ENCODE measurements around the gene ZBTB17.
A peak's percentile ranks its signal among the peaks of the same experiment; 100 is the strongest.

ZBTB17 gene

GRCh38 chr1:15973772-15974171, 2.1 kb downstream of the ZBTB17 start:
- no peak for TF ChIP-seq POLR2A (IDR thresholded peaks at IDR 0.05; ENCODE audit: low read depth, low read length)
- TF ChIP-seq SPI1 (IDR thresholded peaks at IDR 0.05; ENCODE audit: low read depth, low read length) = no peak
- no peak for TF ChIP-seq POU2F2 (IDR thresholded peaks at IDR 0.05; ENCODE audit: low read depth, low read length)
- no peak for TF ChIP-seq PAX5 (IDR thresholded peaks at IDR 0.05; ENCODE audit: insufficient read depth, low read length, severe bottlenecking)
- TF ChIP-seq POLR2AphosphoS5 (IDR thresholded peaks at IDR 0.05; ENCODE audit: low read depth, low read length) = no peak
- no peak for TF ChIP-seq TAF1 (IDR thresholded peaks at IDR 0.05; ENCODE audit: low read depth, low read length)
- no peak for DNase-seq (ENCODE audit: insufficient read length, low spot score)

GRCh38 chr1:15972409-15972808, 3.5 kb downstream of the ZBTB17 start:
- no peak for FAIRE-seq
- DNase-seq (ENCODE audit: insufficient read length, low spot score) = no peak
- TF ChIP-seq TAF1 (IDR thresholded peaks at IDR 0.05; ENCODE audit: low read depth, low read length) (no peak), SPI1 (IDR thresholded peaks at IDR 0.05; ENCODE audit: low read depth, low read length) (no peak), POLR2A (IDR thresholded peaks at IDR 0.05; ENCODE audit: low read depth, low read length) (no peak), POLR2AphosphoS5 (IDR thresholded peaks at IDR 0.05; ENCODE audit: low read depth, low read length) (no peak), POU2F2 (IDR thresholded peaks at IDR 0.05; ENCODE audit: low read depth, low read length) (no peak)

More at GRCh38 chr1:15973772-15974171, 2.1 kb downstream of the ZBTB17 start:
- no peak for FAIRE-seq

DNA sequence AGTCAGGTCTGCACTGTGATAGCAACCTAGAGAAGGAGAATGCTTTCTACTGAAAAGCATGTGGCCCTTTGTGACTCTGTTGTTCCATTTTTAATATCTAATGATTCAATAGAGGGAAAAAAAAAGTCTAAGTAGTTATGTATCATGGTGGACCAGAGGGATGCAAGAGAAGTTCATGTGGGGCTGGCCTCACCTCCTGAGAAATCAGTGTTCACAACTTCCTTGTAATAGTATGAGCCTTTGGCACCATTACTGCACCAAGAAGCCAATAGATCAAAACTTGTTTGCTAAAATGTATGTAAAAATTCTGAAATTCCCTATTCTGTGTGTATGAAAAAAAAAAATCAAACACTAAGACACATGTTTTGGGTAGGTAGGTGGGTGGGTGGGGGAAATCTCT, 5.0 kb downstream of the ZBTB17 start:
- DNase-seq (ENCODE audit: insufficient read length, low spot score) = no peak
- FAIRE-seq = no peak
- TF ChIP-seq POU2F2 (IDR thresholded peaks at IDR 0.05; ENCODE audit: low read depth, low read length) (no peak), SPI1 (IDR thresholded peaks at IDR 0.05; ENCODE audit: low read depth, low read length) (no peak), POLR2AphosphoS5 (IDR thresholded peaks at IDR 0.05; ENCODE audit: low read depth, low read length) (no peak), PAX5 (IDR thresholded peaks at IDR 0.05; ENCODE audit: insufficient read depth, low read length, severe bottlenecking) (no peak), POLR2A (IDR thresholded peaks at IDR 0.05; ENCODE audit: low read depth, low read length) (no peak), TAF1 (IDR thresholded peaks at IDR 0.05; ENCODE audit: low read depth, low read length) (no peak)

DNA sequence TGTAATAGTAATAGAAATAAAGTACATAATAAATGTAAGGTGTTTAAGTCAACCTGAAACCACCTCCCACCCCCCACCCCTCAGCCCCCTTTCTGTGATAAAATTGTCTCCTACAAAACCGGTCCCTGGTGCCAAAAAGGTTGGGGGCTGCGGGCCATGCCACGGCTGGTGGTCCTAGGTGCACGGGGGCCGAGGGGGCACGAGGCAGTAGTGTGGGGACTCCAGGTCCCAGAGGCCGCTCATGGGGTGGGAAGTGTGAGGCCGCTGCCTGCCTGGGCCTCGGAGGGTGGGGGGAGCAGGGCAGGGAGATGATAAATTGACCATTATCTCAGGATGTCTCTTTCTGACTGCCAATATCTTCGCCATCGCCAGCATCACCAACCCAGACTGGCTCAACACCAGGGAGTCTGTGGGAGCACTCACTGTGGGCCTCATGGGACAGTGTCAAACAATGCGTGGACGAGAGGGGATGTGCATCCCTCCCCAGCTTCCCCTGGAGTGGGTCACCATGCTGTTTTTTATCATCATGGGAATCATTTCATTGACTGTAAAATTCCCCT, 6.5 kb downstream of the ZBTB17 start:
- FAIRE-seq = no peak
- no peak for DNase-seq (ENCODE audit: insufficient read length, low spot score)
- TF ChIP-seq POLR2AphosphoS5 (IDR thresholded peaks at IDR 0.05; ENCODE audit: low read depth, low read length) (no peak), POLR2A (IDR thresholded peaks at IDR 0.05; ENCODE audit: low read depth, low read length) (no peak), POU2F2 (IDR thresholded peaks at IDR 0.05; ENCODE audit: low read depth, low read length) (no peak), SPI1 (IDR thresholded peaks at IDR 0.05; ENCODE audit: low read depth, low read length) (no peak), PAX5 (IDR thresholded peaks at IDR 0.05; ENCODE audit: insufficient read depth, low read length, severe bottlenecking) (no peak), TAF1 (IDR thresholded peaks at IDR 0.05; ENCODE audit: low read depth, low read length) (no peak)

GRCh38 chr1:15968172-15968571, 7.7 kb downstream of the ZBTB17 start:
- TF ChIP-seq POU2F2 (IDR thresholded peaks at IDR 0.05; ENCODE audit: low read depth, low read length) = no peak
- no peak for TF ChIP-seq PAX5 (IDR thresholded peaks at IDR 0.05; ENCODE audit: insufficient read depth, low read length, severe bottlenecking)
- no peak for TF ChIP-seq SPI1 (IDR thresholded peaks at IDR 0.05; ENCODE audit: low read depth, low read length)
- FAIRE-seq (no peak), DNase-seq (ENCODE audit: insufficient read length, low spot score) (no peak)

DNA sequence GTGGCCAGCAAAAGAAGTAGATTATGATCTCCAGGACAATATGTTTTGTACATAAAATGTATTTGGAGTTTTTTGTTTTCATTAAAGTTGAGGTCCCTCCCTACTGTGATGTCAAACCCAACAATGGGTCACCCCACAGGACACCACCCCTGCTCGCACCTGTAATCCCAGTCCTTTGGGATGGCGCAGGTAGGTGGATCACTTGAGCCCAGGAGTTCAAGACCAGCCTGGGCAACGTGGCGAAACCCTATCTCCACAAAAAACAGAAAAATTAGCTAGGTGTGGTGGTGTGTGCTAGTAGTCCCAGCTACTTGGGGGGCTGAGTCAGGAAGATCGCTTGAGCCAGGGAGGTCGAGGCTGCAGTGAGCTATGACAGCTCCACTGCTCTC, 9.0 kb downstream of the ZBTB17 start:
- FAIRE-seq = no peak
- DNase-seq (ENCODE audit: insufficient read length, low spot score) = no peak
- TF ChIP-seq PAX5 (IDR thresholded peaks at IDR 0.05; ENCODE audit: insufficient read depth, low read length, severe bottlenecking) = no peak
- no peak for TF ChIP-seq POU2F2 (IDR thresholded peaks at IDR 0.05; ENCODE audit: low read depth, low read length)
- TF ChIP-seq POLR2AphosphoS5 (IDR thresholded peaks at IDR 0.05; ENCODE audit: low read depth, low read length) = no peak
- no peak for TF ChIP-seq TAF1 (IDR thresholded peaks at IDR 0.05; ENCODE audit: low read depth, low read length)
- no peak for TF ChIP-seq SPI1 (IDR thresholded peaks at IDR 0.05; ENCODE audit: low read depth, low read length)
- TF ChIP-seq POLR2A (IDR thresholded peaks at IDR 0.05; ENCODE audit: low read depth, low read length) = no peak

GRCh38 chr1:15966081-15966955, 9.6 kb downstream of the ZBTB17 start:
- DNase-seq (ENCODE audit: insufficient read length, low spot score) (no peak), FAIRE-seq (peak; percentile 85)
- TF ChIP-seq SPI1 (IDR thresholded peaks at IDR 0.05; ENCODE audit: low read depth, low read length) (peak; percentile 79), POU2F2 (IDR thresholded peaks at IDR 0.05; ENCODE audit: low read depth, low read length) (peak; percentile 86; the same call in 1 of the 2 replicates), POLR2AphosphoS5 (IDR thresholded peaks at IDR 0.05; ENCODE audit: low read depth, low read length) (no peak), PAX5 (IDR thresholded peaks at IDR 0.05; ENCODE audit: insufficient read depth, low read length, severe bottlenecking) (no peak), TAF1 (IDR thresholded peaks at IDR 0.05; ENCODE audit: low read depth, low read length) (0 out of 2 replicates have a peak, but pooled peaks have one; percentile 49), POLR2A (IDR thresholded peaks at IDR 0.05; ENCODE audit: low read depth, low read length) (peak; percentile 45; the same call in 1 of the 2 replicates)

GRCh38 chr1:15965228-15965767, 10.6 kb downstream of the ZBTB17 start:
- peak; percentile 50 for TF ChIP-seq POLR2AphosphoS5 (IDR thresholded peaks at IDR 0.05; ENCODE audit: low read depth, low read length)
- peak; percentile 96 for TF ChIP-seq POU2F2 (IDR thresholded peaks at IDR 0.05; ENCODE audit: low read depth, low read length)
- TF ChIP-seq TAF1 (IDR thresholded peaks at IDR 0.05; ENCODE audit: low read depth, low read length) = no peak
- peak; percentile 53 for TF ChIP-seq SPI1 (IDR thresholded peaks at IDR 0.05; ENCODE audit: low read depth, low read length)
- TF ChIP-seq POLR2A (IDR thresholded peaks at IDR 0.05; ENCODE audit: low read depth, low read length) = no peak; the same call in 1 of the 2 replicates
- FAIRE-seq (peak; percentile 90), DNase-seq (ENCODE audit: insufficient read length, low spot score) (no peak)

- FAIRE-seq = peak; percentile 31
- DNase-seq (ENCODE audit: insufficient read length, low spot score) = no peak
- peak; percentile 62 for TF ChIP-seq SPI1 (IDR thresholded peaks at IDR 0.05; ENCODE audit: low read depth, low read length)
- TF ChIP-seq POU2F2 (IDR thresholded peaks at IDR 0.05; ENCODE audit: low read depth, low read length) = no peak
Observed at GRCh38 chr1:15963968-15964648, 11.8 kb downstream of the ZBTB17 start.
